Naive thymus-derived CD4-positive, alpha-beta T cell (primary cell): Measurements from ENCODE around the gene IBA57. TPM values are rescaled to one million over a fixed set of nuclear protein-coding genes. Genes with fewer than 3 reads are reported as not detected.

Source experiments
- ATAC-seq: fragments of 150-1000 bp; cut with Tn5 transposase; 2 replicates; pipeline ENCODE4 v1.10.0; 2021; ENCODE audit warnings: mild to moderate bottlenecking, moderate library complexity
- CTCF ChIA-PET: fragments of 350-600 bp; sonication (Branson Sonifier 250); formaldehyde crosslinking; loops from one replicate; lab custom pipeline; 2021; ENCODE audit warnings: antibody characterized with exemption; lab: Charles Lee
- POLR2A ChIA-PET: fragments of 350-600 bp; sonication (Branson Sonifier 250); formaldehyde crosslinking; loops from one replicate; lab custom pipeline; 2021; ENCODE audit warnings: antibody characterized with exemption, inconsistent platforms; lab: Charles Lee
- DNase-seq, 9 donors: peaks; one replicate each; pipeline versions ENCODE4 v3.0.0 to v3.0.0-alpha.2; 2020 to 2022; ENCODE audit warnings: mixed read lengths in 1 of 9
- H3K27ac ChIP-seq: one replicate; pipeline ENCODE4 v1.7.0; 2013; ENCODE audit warnings: mild to moderate bottlenecking, low read depth, low read length, moderate library complexity
- H3K27me3 ChIP-seq, 2 donors: one replicate each; pipeline ENCODE4 v1.7.0; 2013; ENCODE audit warnings: low read length in 2 of 2, mild to moderate bottlenecking in 2 of 2, moderate library complexity in 2 of 2; ENCODE audit not compliant: control insufficient read depth in 2 of 2, insufficient read depth in 2 of 2
- H3K36me3 ChIP-seq, 3 experiments: 1 replicate in 2 of 3; 2 replicates in 1 of 3; pipeline ENCODE4 v1.7.0; 2013; ENCODE audit warnings: low read length in 3 of 3, mild to moderate bottlenecking in 3 of 3, moderate library complexity in 1 of 3; ENCODE audit not compliant: insufficient read depth in 3 of 3, control insufficient read depth in 2 of 3
- H3K4me1 ChIP-seq, 2 donors: one replicate each; pipeline ENCODE4 v1.7.0; 2013; ENCODE audit warnings: low read length in 2 of 2, mild to moderate bottlenecking in 2 of 2, moderate library complexity in 1 of 2; ENCODE audit not compliant: control insufficient read depth in 2 of 2, insufficient read depth in 2 of 2
- H3K4me3 ChIP-seq: 2 replicates; pipeline ENCODE4 v1.7.0; 2013; ENCODE audit warnings: mild to moderate bottlenecking, low read length
- H3K9me3 ChIP-seq, 3 experiments: 1 replicate in 2 of 3; 2 replicates in 1 of 3; pipeline ENCODE4 v1.7.0; 2013; ENCODE audit warnings: low read length in 3 of 3; ENCODE audit not compliant: control insufficient read depth in 2 of 3
- H3K27ac Mint-ChIP-seq, 9 donors: one replicate each; pipeline ENCODE4 v1.8.0; 2020 to 2022; ENCODE audit warnings: mixed read lengths in 9 of 9, mild to moderate bottlenecking in 8 of 9, moderate library complexity in 5 of 9, inconsistent platforms in 2 of 9
- H3K27me3 Mint-ChIP-seq, 5 donors: one replicate each; pipeline ENCODE4 v1.8.0; 2021 to 2022; ENCODE audit warnings: mixed read lengths in 5 of 5, mild to moderate bottlenecking in 1 of 5
- H3K36me3 Mint-ChIP-seq, 5 donors: one replicate each; pipeline ENCODE4 v1.8.0; 2020 to 2022; ENCODE audit warnings: mixed read lengths in 5 of 5, mild to moderate bottlenecking in 3 of 5, inconsistent platforms in 1 of 5
- H3K4me1 Mint-ChIP-seq, 7 donors: one replicate each; pipeline ENCODE4 v1.8.0; 2020 to 2022; ENCODE audit warnings: mixed read lengths in 7 of 7, mild to moderate bottlenecking in 3 of 7, inconsistent platforms in 1 of 7
- H3K4me3 Mint-ChIP-seq, 10 donors: one replicate each; pipeline ENCODE4 v1.8.0; 2020 to 2022; ENCODE audit warnings: mild to moderate bottlenecking in 10 of 10, mixed read lengths in 10 of 10, moderate library complexity in 6 of 10, inconsistent platforms in 2 of 10
- H3K9me3 Mint-ChIP-seq, 11 donors: one replicate each; pipeline ENCODE4 v1.8.0; 2020 to 2022; ENCODE audit warnings: mixed read lengths in 11 of 11, mild to moderate bottlenecking in 4 of 11, inconsistent platforms in 1 of 11, moderate library complexity in 1 of 11
- intact Hi-C, 2 donors: fragments of 100-400 bp; cut with micrococcal nuclease; formaldehyde crosslinking; loops; one replicate each; pipeline ENCODE4 v1.15.1; 2023
- polyA plus RNA-seq, 2 donors: library from polyadenylated mRNA; unstranded; fragments of 300-500 nt; fragmentation: Illumina TruSeq; gene quantifications; one replicate each; pipeline ENCODE4 v1.2.3, GENCODE V29; 2021
- total RNA-seq, 6 experiments: library from RNA in 5 of 6; stranded (reverse) in 5 of 6; gene quantifications; 1 replicate in 5 of 6; 2 replicates in 1 of 6; pipeline ENCODE4 v1.2.3 and lab custom pipeline; 2021 to 2026

Gene IBA57
- total and polyA plus RNA-seq, 7 experiments from 2014 or later: 5.4 to 17.1 (median 10.2) TPM

DNA sequence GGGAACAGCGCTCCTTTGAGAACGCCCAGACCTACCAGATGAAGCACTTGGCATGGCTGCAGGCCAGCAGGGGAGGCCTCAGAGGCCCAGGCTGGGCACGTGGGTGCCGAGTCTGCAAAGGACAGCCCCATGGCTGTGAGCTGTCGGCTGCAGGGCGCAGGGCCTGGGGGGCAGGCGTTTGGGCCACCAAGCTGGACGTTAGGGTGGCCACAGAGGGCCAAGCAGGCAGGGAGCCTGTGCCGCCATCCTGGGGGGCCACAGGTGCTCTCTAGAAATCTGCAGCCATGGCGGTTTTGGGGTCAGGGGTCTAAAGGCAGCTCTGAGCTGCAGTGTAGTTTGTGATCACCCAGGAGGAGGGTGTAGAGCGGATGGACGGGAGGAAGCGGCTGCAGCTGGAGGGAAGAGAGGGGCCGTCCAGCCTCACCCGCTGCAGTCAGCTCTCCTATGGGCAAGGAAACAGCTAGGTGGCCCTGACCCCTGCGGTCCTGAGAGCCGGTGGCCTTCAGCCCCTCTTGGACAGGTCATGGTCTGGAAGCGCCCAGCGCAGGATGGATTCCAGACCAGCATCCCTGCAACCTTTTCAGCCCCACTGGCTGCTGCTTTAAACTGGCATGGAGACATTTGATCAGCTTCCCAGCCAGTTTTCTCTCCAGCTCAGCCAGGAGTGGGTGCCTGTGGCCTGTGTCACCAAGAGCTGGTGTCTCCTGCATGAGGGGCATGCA lies 11.0 kb downstream of the IBA57 start:
- Histone ChIP-seq H3K36me3 (peaks cover 0 to 30% (median 5%) of the 10 kb centered on the region in 3 experiments), H3K4me3 (no peak overlapping the region), H3K9me3 (no peaks in the 10 kb centered on the region), H3K27ac (no peak overlapping the region), H3K4me1 (no peaks in the 10 kb centered on the region), H3K27me3 (no peaks in the 10 kb centered on the region)
- H3K4me1 Mint-ChIP-seq: peaks cover 0 to 18% (median 6%) of the 10 kb centered on the region in 7 donors
- H3K4me3 Mint-ChIP-seq: no peak overlapping the region
- ATAC-seq (no peak), DNase-seq (no peak)
- no peaks in the 10 kb centered on the region for H3K27me3 Mint-ChIP-seq
- ChIA-PET POLR2A (no interaction called here), CTCF (interaction anchor here (1.0 to 1.4 kb wide), 2 partner anchors 46 to 99 kb away, joined by 3 read pairs; no protein-coding TSS in a partner anchor)
- intact Hi-C loops: no loop called here
- H3K27ac Mint-ChIP-seq: no peak overlapping the region
- peaks cover 0 to 5% (median 0%) of the 10 kb centered on the region in 5 donors for H3K36me3 Mint-ChIP-seq
- H3K9me3 Mint-ChIP-seq: no peaks in the 10 kb centered on the region

DNA sequence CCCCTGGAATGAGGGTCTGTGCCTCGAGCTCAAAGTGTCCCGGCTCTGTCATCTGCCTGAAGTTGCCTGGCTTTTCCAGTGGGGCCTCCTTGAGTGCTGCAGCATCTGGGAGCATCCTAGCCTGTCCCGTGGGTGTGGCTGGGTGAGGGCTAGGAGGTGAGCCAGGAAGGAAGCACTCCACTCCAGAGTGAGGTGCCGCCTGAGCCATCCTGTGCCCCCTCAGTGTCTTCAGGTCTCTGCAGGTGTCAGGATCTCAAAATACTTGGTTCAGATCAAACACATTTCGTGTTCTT lies 11.5 kb downstream of the IBA57 start:
- no peak overlapping the region for H3K4me3 ChIP-seq
- H3K27ac ChIP-seq: no peak overlapping the region
- H3K36me3 ChIP-seq: peaks cover 0 to 30% (median 5%) of the 10 kb centered on the region in 3 experiments
- H3K9me3 Mint-ChIP-seq: no peaks in the 10 kb centered on the region
- intact Hi-C loops: no loop called here
- ChIA-PET CTCF (interaction anchor here (1.4 kb wide), 1 partner anchor 46 kb away, joined by 3 read pairs; no protein-coding TSS in a partner anchor), POLR2A (no interaction called here)
- DNase-seq: no peak
- no peaks in the 10 kb centered on the region for H3K27me3 Mint-ChIP-seq
- H3K27ac Mint-ChIP-seq: no peak overlapping the region
- H3K9me3 ChIP-seq: no peaks in the 10 kb centered on the region
- peaks cover 0 to 18% (median 4%) of the 10 kb centered on the region in 7 donors for H3K4me1 Mint-ChIP-seq
- H3K27me3 ChIP-seq: no peaks in the 10 kb centered on the region
- no peaks in the 10 kb centered on the region for H3K4me1 ChIP-seq
- no peak for ATAC-seq
- H3K36me3 Mint-ChIP-seq: peaks cover 0 to 5% (median 0%) of the 10 kb centered on the region in 5 donors
- H3K4me3 Mint-ChIP-seq: no peak overlapping the region

DNA sequence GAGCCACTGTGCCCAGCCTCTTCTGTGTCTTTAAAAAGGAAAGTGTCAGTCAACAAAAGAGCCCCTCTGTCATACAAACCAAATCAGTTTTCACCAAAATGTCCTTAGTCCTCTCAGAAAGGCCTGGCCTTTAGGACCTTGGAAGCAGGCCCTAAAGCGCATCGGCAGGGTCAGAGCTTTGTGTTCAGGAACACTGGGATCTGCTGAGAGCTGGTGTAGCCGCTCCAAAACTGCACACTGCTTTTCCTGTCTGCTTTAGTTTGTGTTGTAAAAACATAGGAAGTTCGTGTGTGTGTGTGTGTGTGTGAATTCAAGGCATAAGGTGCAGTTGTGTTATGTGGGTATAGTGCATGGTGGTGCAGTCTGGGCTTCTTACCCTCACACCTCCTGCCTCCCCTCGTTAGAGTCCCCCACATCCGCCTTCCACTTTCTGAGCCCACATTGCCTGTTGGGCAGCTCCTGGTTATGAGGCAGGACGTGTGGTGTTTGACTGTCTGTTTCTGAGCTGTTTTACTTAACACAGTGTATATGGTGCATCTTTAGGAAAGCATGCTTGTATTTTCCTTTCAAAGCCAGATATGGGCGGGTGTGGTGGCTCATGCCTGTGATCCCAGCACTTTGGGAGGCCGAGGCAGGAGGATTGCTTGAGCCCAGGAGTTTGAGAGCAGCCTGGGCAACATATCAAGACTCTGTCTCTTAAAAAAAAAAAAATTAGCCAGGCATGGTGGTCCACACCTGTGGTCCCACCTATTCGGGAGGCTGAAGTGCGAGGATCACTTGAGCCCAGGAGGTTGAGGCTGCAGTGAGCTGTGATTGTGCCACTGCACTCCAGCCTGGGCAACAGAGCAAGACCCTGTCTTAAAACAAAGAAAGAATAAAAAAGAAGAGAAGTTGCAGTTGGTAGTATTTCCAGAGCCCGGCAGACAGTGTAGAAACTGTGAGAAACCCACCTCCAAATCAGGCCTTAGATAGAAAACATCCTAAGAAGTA lies 12.4 kb downstream of the IBA57 start:
- Mint-ChIP-seq H3K27ac (peak overlapping the region in 3 of 9 donors; percentile 10 to 56 (median 46)), H3K27me3 (no peaks in the 10 kb centered on the region), H3K4me3 (no peak overlapping the region), H3K9me3 (no peaks in the 10 kb centered on the region), H3K4me1 (peaks cover 0 to 10% (median 0%) of the 10 kb centered on the region in 7 donors), H3K36me3 (peaks cover 0 to 5% (median 0%) of the 10 kb centered on the region in 5 donors)
- Histone ChIP-seq H3K27me3 (no peaks in the 10 kb centered on the region), H3K36me3 (peaks cover 0 to 26% (median 5%) of the 10 kb centered on the region in 3 experiments), H3K27ac (no peak overlapping the region), H3K9me3 (no peaks in the 10 kb centered on the region), H3K4me1 (no peaks in the 10 kb centered on the region), H3K4me3 (no peak overlapping the region)
- DNase-seq: no peak
- CTCF ChIA-PET: interaction anchor here (1.1 to 1.4 kb wide), 2 partner anchors 11 to 47 kb away, joined by 3 read pairs; no protein-coding TSS in a partner anchor
- POLR2A ChIA-PET: no interaction called here
- no peak for ATAC-seq
- intact Hi-C loops: no loop called here

DNA sequence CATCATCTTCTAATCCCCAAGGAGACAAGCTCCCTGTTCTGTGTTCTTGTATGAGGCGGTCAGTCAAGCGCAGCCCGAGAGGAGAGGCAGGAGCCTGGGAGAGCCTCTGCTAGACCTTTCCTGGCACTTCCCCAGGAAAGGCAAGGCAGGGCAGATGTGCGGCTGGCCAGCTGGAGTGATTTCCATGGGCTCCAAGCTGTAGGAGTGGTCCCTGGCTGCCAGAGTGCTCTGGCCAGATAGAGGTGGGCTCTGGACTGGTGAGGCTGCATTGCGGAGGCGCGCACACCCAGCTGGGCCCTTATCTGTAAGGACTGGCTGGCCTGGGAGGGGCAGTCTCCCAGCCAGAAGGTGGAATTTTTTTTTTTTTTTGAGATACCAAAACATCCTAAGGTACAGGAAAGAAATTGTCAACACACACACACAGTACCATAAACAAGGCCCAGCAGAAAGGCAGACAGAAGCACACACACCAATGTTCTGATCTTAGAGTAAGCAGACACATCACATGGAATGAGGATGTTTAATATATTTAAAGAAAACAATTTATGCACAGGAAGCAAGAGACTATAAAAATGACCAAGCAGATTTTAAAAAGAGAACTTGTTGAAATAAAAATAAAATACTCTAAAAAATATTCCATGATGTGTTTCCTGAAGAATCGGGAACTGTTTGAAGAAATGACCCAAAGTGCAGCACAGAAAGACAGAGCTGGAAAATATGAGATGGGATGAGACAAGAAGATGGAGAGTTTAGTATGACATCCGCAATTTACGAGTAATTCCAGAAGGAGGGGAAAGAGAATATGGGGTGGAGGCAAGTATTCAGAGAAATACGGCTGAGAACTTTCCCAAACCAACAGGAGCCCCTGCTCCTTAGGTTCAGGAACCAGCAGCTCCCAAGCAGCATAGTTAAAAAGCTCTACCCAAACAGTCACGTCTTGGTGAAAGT lies 13.4 kb downstream of the IBA57 start:
- no peak overlapping the region for H3K27ac ChIP-seq
- CTCF ChIA-PET: interaction anchor here (1.1 kb wide), 1 partner anchor 12 kb away, joined by 3 read pairs; no protein-coding TSS in a partner anchor

DNA sequence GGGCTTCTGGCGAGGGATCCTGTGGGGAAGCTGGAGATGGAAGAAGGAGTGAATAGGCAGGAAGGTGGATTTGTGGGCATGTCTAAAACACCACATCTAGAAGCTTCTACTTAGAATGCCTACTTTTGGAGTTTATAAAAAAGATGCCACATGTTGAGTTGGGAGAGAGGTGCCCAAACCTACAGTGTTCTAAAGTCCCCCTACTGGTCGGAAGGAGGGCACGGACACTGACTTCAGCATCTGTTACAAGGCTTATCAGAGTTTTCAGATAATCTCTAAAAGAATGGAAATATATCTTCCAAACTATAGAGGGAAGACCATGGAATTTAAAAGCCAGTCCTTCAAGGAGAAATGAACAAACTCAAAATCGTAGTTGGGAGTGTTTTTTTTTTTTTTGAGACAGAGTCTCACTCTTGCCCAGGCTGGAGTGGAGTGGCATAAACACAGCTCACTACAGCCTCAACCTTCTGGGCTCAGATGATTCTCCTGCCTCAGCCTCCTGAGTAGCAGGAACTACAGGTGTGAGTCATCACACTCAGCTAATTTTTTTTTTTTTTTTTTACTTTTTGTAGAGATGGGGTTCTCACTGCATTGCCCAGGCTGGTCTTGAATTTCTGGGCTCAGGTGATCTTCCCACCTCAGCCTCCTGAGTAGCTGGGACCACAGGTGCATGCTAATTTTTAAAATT lies 14.8 kb downstream of the IBA57 start:
- Mint-ChIP-seq H3K4me1 (peaks cover 0 to 10% (median 2%) of the 10 kb centered on the region in 7 donors), H3K36me3 (peaks cover 0 to 9% (median 0%) of the 10 kb centered on the region in 5 donors), H3K9me3 (no peaks in the 10 kb centered on the region), H3K27me3 (no peaks in the 10 kb centered on the region), H3K27ac (peak overlapping the region in 1 of 9 donors; percentile 43), H3K4me3 (no peak overlapping the region)
- intact Hi-C loops: loop anchor here in 1 of 2 donors (1.0 kb wide), 1 partner anchor 49 kb away; no protein-coding TSS in a partner anchor
- Histone ChIP-seq H3K4me3 (no peak overlapping the region), H3K27me3 (no peaks in the 10 kb centered on the region), H3K27ac (no peak overlapping the region), H3K9me3 (no peaks in the 10 kb centered on the region), H3K36me3 (peaks cover 0 to 17% (median 0%) of the 10 kb centered on the region in 3 experiments), H3K4me1 (peaks cover 0 to 3% of the 10 kb centered on the region in 2 donors)
- DNase-seq: no peak
- ATAC-seq: peak; percentile 55
- ChIA-PET POLR2A (no interaction called here), CTCF (interaction anchor here (0.6 to 0.7 kb wide), 2 partner anchors 23 to 54 kb away, joined by 4 to 6 read pairs; no protein-coding TSS in a partner anchor)

More for the DNA sequence above, 13.4 kb downstream of the IBA57 start:
- no peak for ATAC-seq
- no peak overlapping the region for H3K4me3 ChIP-seq
- H3K36me3 ChIP-seq: peaks cover 0 to 26% (median 5%) of the 10 kb centered on the region in 3 experiments
- DNase-seq: no peak
- no peaks in the 10 kb centered on the region for H3K9me3 ChIP-seq
- peak overlapping the region in 3 of 9 donors; percentile 5 to 56 (median 10) for H3K27ac Mint-ChIP-seq
- H3K36me3 Mint-ChIP-seq: peaks cover 0 to 9% (median 0%) of the 10 kb centered on the region in 5 donors
- intact Hi-C loops: no loop called here
- no peaks in the 10 kb centered on the region for H3K27me3 ChIP-seq
- H3K4me1 ChIP-seq: no peaks in the 10 kb centered on the region
- peaks cover 0 to 10% (median 0%) of the 10 kb centered on the region in 7 donors for H3K4me1 Mint-ChIP-seq
- H3K4me3 Mint-ChIP-seq: no peak overlapping the region
- H3K9me3 Mint-ChIP-seq: no peaks in the 10 kb centered on the region
- H3K27me3 Mint-ChIP-seq: no peaks in the 10 kb centered on the region
- POLR2A ChIA-PET: interaction anchor here (0.7 kb wide), 1 partner anchor 9 kb away, joined by 3 read pairs; no protein-coding TSS in a partner anchor
